Stimulated activated CD4-positive, alpha-beta T cell treated with anti-CD3 and anti-CD28 coated beads, Interleukin-12 subunit alpha, Interleukin-12 subunit beta, amount 100 ng/mL, for 4 hours (primary cell): Measurements from ENCODE around the gene BSCL2.
"Not testable (repeated sequence)": the region's sequence is repeated elsewhere in the genome, so short reads cannot be mapped to it uniquely, and the experiment has no call there.

ENCODE experiments used
- DNase-seq: peaks from one replicate; pipeline ENCODE4 v3.0.0-alpha.2; 2020

Gene BSCL2

GRCh38 chr11:62682518-62682917 is 24.7 kb downstream of the BSCL2 start:
- no peak for DNase-seq

- no peak for DNase-seq
Observed at GRCh38 chr11:62680825-62681240, 26.4 kb downstream of the BSCL2 start.

- DNase-seq: peak; percentile 79
Observed at GRCh38 chr11:62678770-62679696, 28.2 kb downstream of the BSCL2 start, which contains the start of gene UBXN1. TSS of gene UBXN1 (minus strand) at chr11:62679073. CDS start at chr11:62678923, 150 bp downstream.

GRCh38 chr11:62678433-62678769 is 28.8 kb downstream of the BSCL2 start:
- no peak for DNase-seq

GRCh38 chr11:62677714-62678113 is 29.5 kb downstream of the BSCL2 start:
- no peak for DNase-seq

GRCh38 chr11:62677156-62677555 is 30.1 kb downstream of the BSCL2 start:
- DNase-seq: no peak

- DNase-seq: no peak
Observed at GRCh38 chr11:62676698-62677097, 30.5 kb downstream of the BSCL2 start.

GRCh38 chr11:62675415-62675814 is 31.8 kb downstream of the BSCL2 start:
- not testable (repeated sequence) for DNase-seq

- DNase-seq: no peak
Observed at GRCh38 chr11:62673196-62673525, 34.1 kb downstream of the BSCL2 start.

GRCh38 chr11:62671608-62672389 is 35.4 kb downstream of the BSCL2 start, which contains the start of the genes LBHD1 and UQCC3:
TSS of gene LBHD1 (minus strand) at chr11:62672267. CDS start at chr11:62670031, 2,236 bp downstream.
TSS of gene UQCC3 (plus strand) at chr11:62671673. CDS start at chr11:62671746, 73 bp downstream.
- DNase-seq: peak; percentile 72

GRCh38 chr11:62671236-62671607 is 36.0 kb downstream of the BSCL2 start:
- DNase-seq: no peak

- no peak for DNase-seq
Observed at GRCh38 chr11:62669420-62670161, 37.6 kb downstream of the BSCL2 start.

GRCh38 chr11:62667460-62667859 is 39.8 kb downstream of the BSCL2 start:
- DNase-seq: no peak

- no peak for DNase-seq
Observed at GRCh38 chr11:62666259-62666926, 40.8 kb downstream of the BSCL2 start.

GRCh38 chr11:62665599-62666258 is 41.5 kb downstream of the BSCL2 start:
- peak; percentile 59 for DNase-seq

GRCh38 chr11:62665075-62665598 is 42.1 kb downstream of the BSCL2 start, which contains the start of the genes C11orf98 and CSKMT:
TSS of gene C11orf98 (minus strand) at chr11:62665210. CDS start at chr11:62665169, 41 bp downstream.
TSS of gene CSKMT (plus strand) at chr11:62665312. CDS start at chr11:62665880, 568 bp downstream.
- peak; percentile 95 for DNase-seq

GRCh38 chr11:62664405-62665074 is 42.7 kb downstream of the BSCL2 start:
- peak; percentile 38 for DNase-seq

- DNase-seq: no peak
Observed at GRCh38 chr11:62656796-62657429, 50.3 kb downstream of the BSCL2 start.

GRCh38 chr11:62654297-62654696 is 52.9 kb downstream of the BSCL2 start:
- DNase-seq: no peak
